IPS-18c (cell line): ENCODE data around the gene CTSH.
"Not testable (repeated sequence)": the region's sequence is repeated elsewhere in the genome, so short reads cannot be mapped to it uniquely, and the experiment has no call there.

ENCODE experiments used
- H3K4me3 ChIP-seq: 2 replicates; pipeline ENCODE4 v1.7.0; 2013; ENCODE audit warnings: low read depth, mild to moderate bottlenecking, low read length, moderate library complexity; ENCODE audit not compliant: insufficient read depth
- H3K9me3 ChIP-seq: one replicate; pipeline ENCODE4 v1.6.1; 2013; ENCODE audit warnings: mild to moderate bottlenecking, low read length, moderate library complexity; ENCODE audit not compliant: control insufficient read depth, insufficient read depth

The CTSH gene

GRCh38 chr15:78880242-78880533, 64.7 kb downstream of the CTSH start:
- no peaks in the 10 kb centered on the region for H3K9me3 ChIP-seq
- no peak overlapping the region for H3K4me3 ChIP-seq

- Histone ChIP-seq H3K9me3 (no peaks in the 10 kb centered on the region), H3K4me3 (no peak overlapping the region)
Observed at GRCh38 chr15:78879517-78880241, 65.2 kb downstream of the CTSH start.

GRCh38 chr15:78878356-78878755, 66.5 kb downstream of the CTSH start:
- Histone ChIP-seq H3K9me3 (no peaks in the 10 kb centered on the region), H3K4me3 (no peak overlapping the region)

GRCh38 chr15:78876954-78877353, 67.9 kb downstream of the CTSH start:
- not testable (repeated sequence) for H3K9me3 ChIP-seq, H3K4me3 ChIP-seq

- H3K4me3 ChIP-seq: peak overlapping the region; percentile 97
- no peaks in the 10 kb centered on the region for H3K9me3 ChIP-seq
Observed at GRCh38 chr15:78875107-78875914, 69.5 kb downstream of the CTSH start.

- H3K4me3 ChIP-seq: peak overlapping the region; percentile 97
- no peaks in the 10 kb centered on the region for H3K9me3 ChIP-seq
Observed at GRCh38 chr15:78873793-78874765, 70.8 kb downstream of the CTSH start.

- Histone ChIP-seq H3K9me3 (no peaks in the 10 kb centered on the region), H3K4me3 (peak overlapping the region; percentile 97)
Observed at GRCh38 chr15:78872972-78873792, 71.7 kb downstream of the CTSH start.

GRCh38 chr15:78872155-78872971, 72.5 kb downstream of the CTSH start, which contains the start of gene MORF4L1:
Gene MORF4L1, plus strand, starts transcription at chr15:78872890. Its CDS starts 128 bp downstream, at chr15:78873018.
- Histone ChIP-seq H3K4me3 (peak within 1 kb of the TSS; percentile 97), H3K9me3 (no peaks in the 10 kb centered on the region)

GRCh38 chr15:78871483-78872127, 73.2 kb downstream of the CTSH start:
- not testable (repeated sequence) for H3K9me3 ChIP-seq
- peak overlapping the region; percentile 51; the same call in 1 of the 2 replicates for H3K4me3 ChIP-seq
